PC-9 (cell line): ENCODE results near the gene KCNJ16. TPM values are rescaled to one million over a fixed set of nuclear protein-coding genes. Genes with fewer than 3 reads are reported as not detected.

ENCODE experiments used
- BruUV-seq: library from RNA; stranded (reverse); fragments of 400-500 nt; replicated peaks from 2 replicates; lab custom pipeline; 2021; lab: Mats Ljungman, UMichigan
- CTCF ChIA-PET: fragments of 300-600 bp; sonication (Branson Sonifier 250); formaldehyde crosslinking; loops from one replicate; lab custom pipeline; 2022; ENCODE audit warnings: antibody characterized with exemption; lab: Charles Lee
- POLR2A ChIA-PET: fragments of 300-600 bp; sonication (Branson Sonifier 250); formaldehyde crosslinking; loops from one replicate; lab custom pipeline; 2022; ENCODE audit warnings: antibody characterized with exemption; ENCODE audit not compliant: unreplicated experiment; lab: Charles Lee
- DNase-seq, 2 experiments: peaks; one replicate each; pipeline versions ENCODE4 v3.0.0 to v3.0.0-alpha.2; 2015 to 2022; ENCODE audit warnings: mixed read lengths in 1 of 2
- H2AFZ ChIP-seq: fragments of 200-600 bp; sonication (generic); 2 replicates; pipeline ENCODE4 v1.8.1; 2017; ENCODE audit warnings: antibody characterized with exemption
- H3F3A ChIP-seq: fragments of 200-600 bp; sonication (generic); 2 replicates; pipeline ENCODE4 v1.8.1; 2017; ENCODE audit warnings: antibody characterized with exemption, mild to moderate bottlenecking, low read depth; ENCODE audit not compliant: insufficient read depth
- H3K27ac ChIP-seq: fragments of 200-600 bp; sonication (generic); 2 replicates; pipeline ENCODE4 v1.6.1; 2016; ENCODE audit warnings: mixed run types
- H3K27me3 ChIP-seq: fragments of 200-600 bp; sonication (generic); 2 replicates; pipeline ENCODE4 v1.6.1; 2016; ENCODE audit warnings: low read depth, mixed run types; ENCODE audit not compliant: insufficient read depth
- H3K36me3 ChIP-seq: fragments of 200-600 bp; sonication (generic); 2 replicates; pipeline ENCODE4 v1.6.1; 2016; ENCODE audit warnings: low read depth, mixed run types
- H3K4me1 ChIP-seq: fragments of 200-600 bp; sonication (generic); replicated peaks from 2 replicates; pipeline ENCODE4 v1.6.1; 2016; ENCODE audit warnings: mixed run types; ENCODE audit not compliant: insufficient read depth
- H3K4me2 ChIP-seq: fragments of 200-600 bp; sonication (generic); 2 replicates; pipeline ENCODE4 v1.6.1; 2017; ENCODE audit warnings: mixed run types
- H3K4me3 ChIP-seq: fragments of 200-600 bp; sonication (generic); 2 replicates; pipeline ENCODE4 v1.6.1; 2016; ENCODE audit warnings: mixed run types
- H3K79me2 ChIP-seq: fragments of 200-600 bp; sonication (generic); 2 replicates; pipeline ENCODE4 v1.6.1; 2017; ENCODE audit warnings: low read depth, mixed run types
- H3K9me2 ChIP-seq: fragments of 200-600 bp; sonication (generic); 2 replicates; pipeline ENCODE4 v1.8.1; 2017; ENCODE audit warnings: mild to moderate bottlenecking; ENCODE audit not compliant: insufficient read depth
- H3K9me3 ChIP-seq: fragments of 200-600 bp; sonication (generic); 2 replicates; pipeline ENCODE4 v1.8.1; 2016; ENCODE audit warnings: low read depth; ENCODE audit not compliant: insufficient read depth
- H4K20me1 ChIP-seq: fragments of 200-600 bp; sonication (generic); 2 replicates; pipeline ENCODE4 v1.8.1; 2017; ENCODE audit not compliant: insufficient read depth
- EZH2 ChIP-seq: fragments of 200-600 bp; sonication (generic); IDR thresholded peaks from 2 replicates; pipeline ENCODE4 v1.8.0; 2017; ENCODE audit warnings: antibody characterized with exemption, low read depth
- intact Hi-C: fragments of 100-400 bp; cut with micrococcal nuclease; formaldehyde crosslinking; loops from one replicate; pipeline ENCODE4 v1.10.0; 2022; ENCODE audit not compliant: unreplicated experiment
- total RNA-seq: library from RNA; stranded (reverse); gene quantifications from 2 replicates; pipeline ENCODE4 v1.2.3, GENCODE V29; 2021
- TF ChIP-seq, protein P1 (sequence below): fragments of 200-600 bp; sonication (generic); conservative IDR thresholded peaks from 2 replicates; pipeline ENCODE4 v1.6.1; 2017; ENCODE audit warnings: mixed run types, antibody characterized with exemption, mild to moderate bottlenecking, moderate library complexity

Gene KCNJ16
- total RNA-seq, 1 experiment from 2014 or later: not detected

DNA sequence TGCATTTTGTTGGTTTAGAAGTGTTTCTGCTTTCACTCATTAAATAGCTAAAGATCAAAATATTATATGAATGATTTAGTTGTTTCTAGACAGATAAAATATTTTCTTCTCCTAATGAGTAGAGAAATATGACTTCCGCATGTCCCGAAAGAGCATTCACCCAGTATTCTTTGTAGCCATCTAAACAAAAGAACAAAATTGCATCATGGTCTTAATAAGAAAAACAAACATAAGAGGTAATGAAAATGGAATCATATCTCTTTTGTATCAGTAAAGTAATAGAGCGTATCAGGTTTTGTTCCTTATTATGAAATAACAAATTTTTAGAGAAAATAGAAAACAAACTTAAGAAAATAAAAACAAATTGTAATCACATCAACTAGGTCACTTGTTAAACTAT is 78.2 kb downstream of the KCNJ16 start:
- no peaks in the 10 kb centered on the region for H4K20me1 ChIP-seq
- H2AFZ ChIP-seq: no peak overlapping the region
- H3F3A ChIP-seq: no peaks in the 10 kb centered on the region
- H3K9me3 ChIP-seq: no peaks in the 10 kb centered on the region; the same call in 1 of the 2 replicates
- H3K9me2 ChIP-seq: no peaks in the 10 kb centered on the region
- intact Hi-C loops: no loop called here
- CTCF ChIA-PET: no interaction called here
- no peaks in the 10 kb centered on the region for H3K27me3 ChIP-seq
- H3K4me1 ChIP-seq: no peaks in the 10 kb centered on the region
- POLR2A ChIA-PET: no interaction called here
- TF ChIP-seq, protein P1, sequence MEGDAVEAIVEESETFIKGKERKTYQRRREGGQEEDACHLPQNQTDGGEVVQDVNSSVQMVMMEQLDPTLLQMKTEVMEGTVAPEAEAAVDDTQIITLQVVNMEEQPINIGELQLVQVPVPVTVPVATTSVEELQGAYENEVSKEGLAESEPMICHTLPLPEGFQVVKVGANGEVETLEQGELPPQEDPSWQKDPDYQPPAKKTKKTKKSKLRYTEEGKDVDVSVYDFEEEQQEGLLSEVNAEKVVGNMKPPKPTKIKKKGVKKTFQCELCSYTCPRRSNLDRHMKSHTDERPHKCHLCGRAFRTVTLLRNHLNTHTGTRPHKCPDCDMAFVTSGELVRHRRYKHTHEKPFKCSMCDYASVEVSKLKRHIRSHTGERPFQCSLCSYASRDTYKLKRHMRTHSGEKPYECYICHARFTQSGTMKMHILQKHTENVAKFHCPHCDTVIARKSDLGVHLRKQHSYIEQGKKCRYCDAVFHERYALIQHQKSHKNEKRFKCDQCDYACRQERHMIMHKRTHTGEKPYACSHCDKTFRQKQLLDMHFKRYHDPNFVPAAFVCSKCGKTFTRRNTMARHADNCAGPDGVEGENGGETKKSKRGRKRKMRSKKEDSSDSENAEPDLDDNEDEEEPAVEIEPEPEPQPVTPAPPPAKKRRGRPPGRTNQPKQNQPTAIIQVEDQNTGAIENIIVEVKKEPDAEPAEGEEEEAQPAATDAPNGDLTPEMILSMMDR: no peak
- no peak for TF ChIP-seq EZH2
- H3K27ac ChIP-seq: no peak overlapping the region
- no peak overlapping the region for H3K4me2 ChIP-seq
- no peaks in the 10 kb centered on the region for H3K79me2 ChIP-seq
- no peak overlapping the region for H3K4me3 ChIP-seq
- DNase-seq: no peak
- no peaks in the 10 kb centered on the region for H3K36me3 ChIP-seq
- no TSS peak for BruUV-seq

GRCh38 chr17:70157151-70157550 is 82.1 kb downstream of the KCNJ16 start:
- peaks cover 11% of the 10 kb centered on the region; the same call in 1 of the 2 replicates for H3K4me1 ChIP-seq
- DNase-seq: no peak
- no peaks in the 10 kb centered on the region; the same call in 1 of the 2 replicates for H3K9me3 ChIP-seq
- no peak overlapping the region for H2AFZ ChIP-seq
- BruUV-seq: no TSS peak
- ChIA-PET POLR2A (no interaction called here), CTCF (no interaction called here)
- TF ChIP-seq, protein P1: no peak
- TF ChIP-seq EZH2: no peak
- H3F3A ChIP-seq: no peaks in the 10 kb centered on the region
- H3K4me2 ChIP-seq: no peak overlapping the region
- H3K27me3 ChIP-seq: no peaks in the 10 kb centered on the region
- no peak overlapping the region for H3K27ac ChIP-seq
- no peaks in the 10 kb centered on the region for H4K20me1 ChIP-seq
- no peaks in the 10 kb centered on the region for H3K79me2 ChIP-seq
- intact Hi-C loops: no loop called here
- H3K36me3 ChIP-seq: no peaks in the 10 kb centered on the region
- H3K4me3 ChIP-seq: no peak overlapping the region
- H3K9me2 ChIP-seq: no peaks in the 10 kb centered on the region

- no peaks in the 10 kb centered on the region for H3K36me3 ChIP-seq
- no TSS peak for BruUV-seq
- H3K9me3 ChIP-seq: no peaks in the 10 kb centered on the region; the same call in 1 of the 2 replicates
- H3K79me2 ChIP-seq: no peaks in the 10 kb centered on the region
- H3K9me2 ChIP-seq: no peaks in the 10 kb centered on the region
- TF ChIP-seq, protein P1: no peak
- TF ChIP-seq EZH2: no peak
- H3K4me3 ChIP-seq: no peak overlapping the region
- peaks cover 11% of the 10 kb centered on the region; the same call in 1 of the 2 replicates for H3K4me1 ChIP-seq
- intact Hi-C loops: no loop called here
- ChIA-PET CTCF (no interaction called here), POLR2A (interaction anchor here (0.5 kb wide), 1 partner anchor 8 kb away, joined by 3 read pairs; no protein-coding TSS in a partner anchor)
- H3K4me2 ChIP-seq: no peak overlapping the region
- H3F3A ChIP-seq: no peaks in the 10 kb centered on the region
- H2AFZ ChIP-seq: no peak overlapping the region
- H4K20me1 ChIP-seq: no peaks in the 10 kb centered on the region
- H3K27me3 ChIP-seq: no peaks in the 10 kb centered on the region
- no peak overlapping the region for H3K27ac ChIP-seq
- DNase-seq: no peak
These were observed 83.2 kb downstream of the KCNJ16 start for GRCh38 chr17:70158180-70158579.
